ENCODE measurements around the gene INTS11. TPM values are rescaled to one million over a fixed set of nuclear protein-coding genes. Genes with fewer than 3 reads are reported as not detected.
A peak's percentile ranks its signal among the peaks of the same experiment; 100 is the strongest.

Gene INTS11
- total RNA-seq, 1 experiment from 2014 or later: 161 TPM

DNA sequence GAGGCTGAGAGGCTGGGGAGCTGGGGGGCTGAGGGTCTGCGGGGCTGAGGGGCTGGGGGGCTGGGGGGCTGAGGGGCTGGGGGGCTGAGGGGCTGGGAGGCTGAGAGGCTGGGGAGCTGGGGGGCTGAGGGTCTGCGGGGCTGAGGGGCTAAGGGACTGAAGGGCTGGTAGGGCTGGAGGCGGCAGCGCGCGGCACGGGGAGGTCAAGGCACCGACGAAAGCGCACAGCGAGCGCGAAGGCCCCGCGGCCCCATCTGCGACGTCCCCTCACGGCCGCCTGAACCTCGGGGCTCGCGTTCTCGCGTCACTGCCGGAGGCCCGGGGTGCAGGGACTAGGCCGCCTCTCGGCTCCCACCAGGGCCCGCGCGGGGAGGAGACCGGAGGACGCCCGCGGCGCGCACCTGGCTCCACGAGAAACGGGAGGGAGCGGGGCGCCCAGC is 356 bp downstream of the INTS11 start:
- peak overlapping the region; percentile 74 for H3K4me2 ChIP-seq (ENCODE audit: low read length)
- ChIA-PET POLR2A (interaction anchor here (0.6 kb wide), 1 partner anchor 109 kb away, joined by 4 read pairs; no protein-coding TSS in a partner anchor), RAD21 (ENCODE audit: low non-redundant PET in 1 of 2, low total read pairs in 2 of 2, uncharacterized antibody in 2 of 2, unreplicated experiment in 2 of 2) (interaction anchor here in 1 of 2 experiments (0.7 kb wide), 1 partner anchor 20 kb away, joined by 6 read pairs; no protein-coding TSS in a partner anchor), CTCF (no interaction called here)
- H3K79me2 ChIP-seq (ENCODE audit: insufficient read depth, low read length): peaks cover 67% of the 10 kb centered on the region
- no peak for TF ChIP-seq SP1 (IDR thresholded peaks at IDR 0.05; ENCODE audit: low read depth)
- TF ChIP-seq, protein P1, sequence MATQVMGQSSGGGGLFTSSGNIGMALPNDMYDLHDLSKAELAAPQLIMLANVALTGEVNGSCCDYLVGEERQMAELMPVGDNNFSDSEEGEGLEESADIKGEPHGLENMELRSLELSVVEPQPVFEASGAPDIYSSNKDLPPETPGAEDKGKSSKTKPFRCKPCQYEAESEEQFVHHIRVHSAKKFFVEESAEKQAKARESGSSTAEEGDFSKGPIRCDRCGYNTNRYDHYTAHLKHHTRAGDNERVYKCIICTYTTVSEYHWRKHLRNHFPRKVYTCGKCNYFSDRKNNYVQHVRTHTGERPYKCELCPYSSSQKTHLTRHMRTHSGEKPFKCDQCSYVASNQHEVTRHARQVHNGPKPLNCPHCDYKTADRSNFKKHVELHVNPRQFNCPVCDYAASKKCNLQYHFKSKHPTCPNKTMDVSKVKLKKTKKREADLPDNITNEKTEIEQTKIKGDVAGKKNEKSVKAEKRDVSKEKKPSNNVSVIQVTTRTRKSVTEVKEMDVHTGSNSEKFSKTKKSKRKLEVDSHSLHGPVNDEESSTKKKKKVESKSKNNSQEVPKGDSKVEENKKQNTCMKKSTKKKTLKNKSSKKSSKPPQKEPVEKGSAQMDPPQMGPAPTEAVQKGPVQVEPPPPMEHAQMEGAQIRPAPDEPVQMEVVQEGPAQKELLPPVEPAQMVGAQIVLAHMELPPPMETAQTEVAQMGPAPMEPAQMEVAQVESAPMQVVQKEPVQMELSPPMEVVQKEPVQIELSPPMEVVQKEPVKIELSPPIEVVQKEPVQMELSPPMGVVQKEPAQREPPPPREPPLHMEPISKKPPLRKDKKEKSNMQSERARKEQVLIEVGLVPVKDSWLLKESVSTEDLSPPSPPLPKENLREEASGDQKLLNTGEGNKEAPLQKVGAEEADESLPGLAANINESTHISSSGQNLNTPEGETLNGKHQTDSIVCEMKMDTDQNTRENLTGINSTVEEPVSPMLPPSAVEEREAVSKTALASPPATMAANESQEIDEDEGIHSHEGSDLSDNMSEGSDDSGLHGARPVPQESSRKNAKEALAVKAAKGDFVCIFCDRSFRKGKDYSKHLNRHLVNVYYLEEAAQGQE (IDR thresholded peaks at IDR 0.05; ENCODE audit: low read depth): no peak
- TF ChIP-seq, protein P2, sequence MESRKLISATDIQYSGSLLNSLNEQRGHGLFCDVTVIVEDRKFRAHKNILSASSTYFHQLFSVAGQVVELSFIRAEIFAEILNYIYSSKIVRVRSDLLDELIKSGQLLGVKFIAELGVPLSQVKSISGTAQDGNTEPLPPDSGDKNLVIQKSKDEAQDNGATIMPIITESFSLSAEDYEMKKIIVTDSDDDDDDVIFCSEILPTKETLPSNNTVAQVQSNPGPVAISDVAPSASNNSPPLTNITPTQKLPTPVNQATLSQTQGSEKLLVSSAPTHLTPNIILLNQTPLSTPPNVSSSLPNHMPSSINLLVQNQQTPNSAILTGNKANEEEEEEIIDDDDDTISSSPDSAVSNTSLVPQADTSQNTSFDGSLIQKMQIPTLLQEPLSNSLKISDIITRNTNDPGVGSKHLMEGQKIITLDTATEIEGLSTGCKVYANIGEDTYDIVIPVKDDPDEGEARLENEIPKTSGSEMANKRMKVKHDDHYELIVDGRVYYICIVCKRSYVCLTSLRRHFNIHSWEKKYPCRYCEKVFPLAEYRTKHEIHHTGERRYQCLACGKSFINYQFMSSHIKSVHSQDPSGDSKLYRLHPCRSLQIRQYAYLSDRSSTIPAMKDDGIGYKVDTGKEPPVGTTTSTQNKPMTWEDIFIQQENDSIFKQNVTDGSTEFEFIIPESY (IDR thresholded peaks at IDR 0.05; ENCODE audit: extremely low read depth, insufficient replicate concordance, low read length): no peak
- peak overlapping the region; percentile 96 for H3K9ac ChIP-seq (ENCODE audit: low read length)
- DNase-seq (ENCODE audit: low read depth, low spot score) (no peak), ATAC-seq (peak; percentile 39)
- H2AFZ ChIP-seq (ENCODE audit: low read depth, low read length, poor library complexity, severe bottlenecking): no peak overlapping the region
- H3K9me2 ChIP-seq (ENCODE audit: insufficient read depth): no peaks in the 10 kb centered on the region
- H4K20me1 ChIP-seq (ENCODE audit: insufficient read depth): peaks cover 4% of the 10 kb centered on the region; the same call in 1 of the 2 replicates
- peak overlapping the region; percentile 69 to 79 for H3K4me3 ChIP-seq (replicated peaks in 1 of 2; ENCODE audit: low read depth in 1 of 2, low read length in 2 of 2)
- peak overlapping the region; percentile 88 for H3K27ac ChIP-seq (ENCODE audit: low read depth, low read length)
- no peaks in the 10 kb centered on the region for H3K9me3 ChIP-seq (ENCODE audit: control insufficient read depth in 1 of 2, insufficient read depth in 1 of 2, low read depth in 1 of 2, low read length in 2 of 2)
- BruUV-seq (replicated peaks): no TSS peak
- no peaks in the 10 kb centered on the region for H3K27me3 ChIP-seq (ENCODE audit: insufficient read depth, low read length)
- H3K4me1 ChIP-seq (ENCODE audit: control insufficient read depth in 1 of 2, insufficient read depth in 2 of 2, low read length in 2 of 2): peaks cover 13 to 30% of the 10 kb centered on the region in 2 experiments
- intact Hi-C loops (cut with micrococcal nuclease): no loop called here
- H3K36me3 ChIP-seq (ENCODE audit: control insufficient read depth in 1 of 2, insufficient read depth in 2 of 2, low read length in 2 of 2): peaks cover 3 to 9% of the 10 kb centered on the region in 2 experiments; a peak in 2 of 4 replicates

All from HCT116 (cell line).